ENCODE measurements around the gene IL31RA. TPM values are rescaled to one million over a fixed set of nuclear protein-coding genes. Genes with fewer than 3 reads are reported as not detected.

The IL31RA gene
- polyA plus RNA-seq, 2 of the 4 experiments (the other 2 are of a cell fraction) = 0.94 to 2.0 TPM

- no peak for FAIRE-seq
- no peak overlapping the region for H3K4me3 ChIP-seq
- TF ChIP-seq, protein P1, sequence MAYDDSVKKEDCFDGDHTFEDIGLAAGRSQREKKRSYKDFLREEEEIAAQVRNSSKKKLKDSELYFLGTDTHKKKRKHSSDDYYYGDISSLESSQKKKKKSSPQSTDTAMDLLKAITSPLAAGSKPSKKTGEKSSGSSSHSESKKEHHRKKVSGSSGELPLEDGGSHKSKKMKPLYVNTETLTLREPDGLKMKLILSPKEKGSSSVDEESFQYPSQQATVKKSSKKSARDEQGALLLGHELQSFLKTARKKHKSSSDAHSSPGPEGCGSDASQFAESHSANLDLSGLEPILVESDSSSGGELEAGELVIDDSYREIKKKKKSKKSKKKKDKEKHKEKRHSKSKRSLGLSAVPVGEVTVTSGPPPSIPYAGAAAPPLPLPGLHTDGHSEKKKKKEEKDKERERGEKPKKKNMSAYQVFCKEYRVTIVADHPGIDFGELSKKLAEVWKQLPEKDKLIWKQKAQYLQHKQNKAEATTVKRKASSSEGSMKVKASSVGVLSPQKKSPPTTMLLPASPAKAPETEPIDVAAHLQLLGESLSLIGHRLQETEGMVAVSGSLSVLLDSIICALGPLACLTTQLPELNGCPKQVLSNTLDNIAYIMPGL (CRISPR knock-in tag; IDR thresholded peaks at IDR 0.05; ENCODE audit: borderline replicate concordance) = no peak
- no peak for TF ChIP-seq ATOH8 (CRISPR knock-in tag; IDR thresholded peaks at IDR 0.05; ENCODE audit: low read depth)
- ChIA-PET POLR2A (no interaction called here), CTCF (interaction anchor here (1.3 to 2.2 kb wide), 2 partner anchors 11 to 18 kb away, joined by 3 to 10 read pairs; no protein-coding TSS in a partner anchor)
- no peak for DNase-seq (ENCODE audit: low read depth in 1 of 2, low spot score in 1 of 2)
- WGBS (ENCODE audit: missing lambda C conversion rate) = 95% methylated on average over 14 of the region's 17 CpGs
- no peaks in the 10 kb centered on the region for H3K9me3 ChIP-seq
- H3K4me2 ChIP-seq = no peak overlapping the region
- H3K27ac ChIP-seq = peak overlapping the region; percentile 31 to 65; a peak in 3 of 6 replicates
- peaks cover 23% of the 10 kb centered on the region for H3K4me1 ChIP-seq
- ATAC-seq = peak; percentile 45 to 49; a peak in 4 of 6 replicates
Observed at GRCh38 chr5:55918087-55919035, 67.2 kb downstream of the IL31RA start.

DNA sequence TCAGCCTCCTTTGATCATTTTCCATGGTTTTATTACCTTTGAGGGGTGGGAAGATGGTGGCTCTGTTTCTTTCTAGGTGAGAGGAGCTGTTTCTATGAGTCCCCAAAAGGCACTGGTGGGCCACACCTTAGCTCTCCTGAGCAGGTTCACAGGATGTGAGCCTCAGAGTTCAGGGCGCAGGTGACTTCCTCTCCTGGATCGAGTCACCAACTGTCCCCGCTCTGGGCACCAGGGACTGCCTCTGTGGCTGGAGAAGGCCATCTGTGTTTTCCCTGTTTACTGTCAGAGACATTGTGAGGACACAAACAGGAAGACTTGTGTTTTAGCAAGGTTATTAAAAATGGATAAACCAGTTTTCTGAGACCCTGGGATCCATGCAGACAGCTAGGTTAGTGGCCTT, 68.5 kb downstream of the IL31RA start:
- CTCF ChIA-PET = interaction anchor here (0.9 to 2.2 kb wide), 7 partner anchors 12 to 212 kb away, joined by 3 to 10 read pairs (median 5); no protein-coding TSS in a partner anchor

More for the DNA sequence above, 68.5 kb downstream of the IL31RA start:
- no peak for FAIRE-seq
- Histone ChIP-seq H3K4me1 (peaks cover 11% of the 10 kb centered on the region), H3K4me3 (no peak overlapping the region), H3K9me3 (no peaks in the 10 kb centered on the region), H3K4me2 (no peak overlapping the region), H3K27ac (peak overlapping the region in 1 of 2 experiments; percentile 65; a peak in 3 of 6 replicates)
- POLR2A ChIA-PET = no interaction called here
- 95% methylated on average over 3 of the region's 3 CpGs for WGBS (ENCODE audit: missing lambda C conversion rate)
- no peak for TF ChIP-seq CTCF (IDR thresholded peaks at IDR 0.05)
- TF ChIP-seq FOSB (CRISPR knock-in tag; IDR thresholded peaks at IDR 0.05) = no peak
- no peak for TF ChIP-seq ATOH8 (CRISPR knock-in tag; IDR thresholded peaks at IDR 0.05; ENCODE audit: low read depth)
- no peak for TF ChIP-seq NFE2L2 (conservative IDR thresholded peaks at IDR 0.05; ENCODE audit: low read length)
- TF ChIP-seq ZC3H11A (IDR thresholded peaks at IDR 0.05) = no peak
- no peak for TF ChIP-seq KDM1A (IDR thresholded peaks at IDR 0.05; ENCODE audit: low read depth)
- TF ChIP-seq HDAC2 (IDR thresholded peaks at IDR 0.05) = no peak
- TF ChIP-seq, protein P2, sequence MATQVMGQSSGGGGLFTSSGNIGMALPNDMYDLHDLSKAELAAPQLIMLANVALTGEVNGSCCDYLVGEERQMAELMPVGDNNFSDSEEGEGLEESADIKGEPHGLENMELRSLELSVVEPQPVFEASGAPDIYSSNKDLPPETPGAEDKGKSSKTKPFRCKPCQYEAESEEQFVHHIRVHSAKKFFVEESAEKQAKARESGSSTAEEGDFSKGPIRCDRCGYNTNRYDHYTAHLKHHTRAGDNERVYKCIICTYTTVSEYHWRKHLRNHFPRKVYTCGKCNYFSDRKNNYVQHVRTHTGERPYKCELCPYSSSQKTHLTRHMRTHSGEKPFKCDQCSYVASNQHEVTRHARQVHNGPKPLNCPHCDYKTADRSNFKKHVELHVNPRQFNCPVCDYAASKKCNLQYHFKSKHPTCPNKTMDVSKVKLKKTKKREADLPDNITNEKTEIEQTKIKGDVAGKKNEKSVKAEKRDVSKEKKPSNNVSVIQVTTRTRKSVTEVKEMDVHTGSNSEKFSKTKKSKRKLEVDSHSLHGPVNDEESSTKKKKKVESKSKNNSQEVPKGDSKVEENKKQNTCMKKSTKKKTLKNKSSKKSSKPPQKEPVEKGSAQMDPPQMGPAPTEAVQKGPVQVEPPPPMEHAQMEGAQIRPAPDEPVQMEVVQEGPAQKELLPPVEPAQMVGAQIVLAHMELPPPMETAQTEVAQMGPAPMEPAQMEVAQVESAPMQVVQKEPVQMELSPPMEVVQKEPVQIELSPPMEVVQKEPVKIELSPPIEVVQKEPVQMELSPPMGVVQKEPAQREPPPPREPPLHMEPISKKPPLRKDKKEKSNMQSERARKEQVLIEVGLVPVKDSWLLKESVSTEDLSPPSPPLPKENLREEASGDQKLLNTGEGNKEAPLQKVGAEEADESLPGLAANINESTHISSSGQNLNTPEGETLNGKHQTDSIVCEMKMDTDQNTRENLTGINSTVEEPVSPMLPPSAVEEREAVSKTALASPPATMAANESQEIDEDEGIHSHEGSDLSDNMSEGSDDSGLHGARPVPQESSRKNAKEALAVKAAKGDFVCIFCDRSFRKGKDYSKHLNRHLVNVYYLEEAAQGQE (IDR thresholded peaks at IDR 0.05) = no peak
- no peak for TF ChIP-seq KDM5A (IDR thresholded peaks at IDR 0.05)
- TF ChIP-seq ELK1 (IDR thresholded peaks at IDR 0.05; ENCODE audit: low read depth, low read length) = no peak
- no peak for TF ChIP-seq RNF2 (IDR thresholded peaks at IDR 0.05; ENCODE audit: borderline replicate concordance, low read depth)
- no peak for TF ChIP-seq RFX5 (IDR thresholded peaks at IDR 0.05)
- no peak for TF ChIP-seq HOXA7 (CRISPR knock-in tag; IDR thresholded peaks at IDR 0.05)
- no peak for TF ChIP-seq POLR2A (IDR thresholded peaks at IDR 0.05; ENCODE audit: low read length)
- no peak for ATAC-seq
- DNase-seq (ENCODE audit: low read depth in 1 of 2, low spot score in 1 of 2) = no peak

All from A549 (cell line).